Activated CD4-positive, alpha-beta memory T cell treated with anti-CD3 and anti-CD28 coated beads, Interleukin-2, amount 10 ng/mL, durations not matched to agents 7 days and 5 days (primary cell): ENCODE data around the gene XYLB. TPM values are rescaled to one million over a fixed set of nuclear protein-coding genes. Genes with fewer than 3 reads are reported as not detected.
"Not testable (repeated sequence)": the region's sequence is repeated elsewhere in the genome, so short reads cannot be mapped to it uniquely, and the experiment has no call there.

Source experiments
- CTCF ChIA-PET: fragments of 350-600 bp; sonication (Branson Sonifier 250); formaldehyde crosslinking; loops from one replicate; lab custom pipeline; 2021; ENCODE audit warnings: antibody characterized with exemption, inconsistent platforms; lab: Charles Lee
- POLR2A ChIA-PET: fragments of 350-600 bp; sonication (Branson Sonifier 250); formaldehyde crosslinking; loops from one replicate; lab custom pipeline; 2021; ENCODE audit warnings: antibody characterized with exemption; lab: Charles Lee
- DNase-seq: peaks from one replicate; pipeline ENCODE4 v3.0.0-alpha.2; 2020
- H3K27ac Mint-ChIP-seq: one replicate; pipeline ENCODE4 v1.8.0; 2021; ENCODE audit warnings: mild to moderate bottlenecking, mixed read lengths
- H3K27me3 Mint-ChIP-seq: one replicate; pipeline ENCODE4 v1.8.0; 2021; ENCODE audit warnings: mixed read lengths
- H3K36me3 Mint-ChIP-seq: one replicate; pipeline ENCODE4 v1.8.0; 2021; ENCODE audit warnings: low read depth, mixed read lengths
- H3K4me1 Mint-ChIP-seq: one replicate; pipeline ENCODE4 v1.8.0; 2021; ENCODE audit warnings: mixed read lengths
- H3K4me3 Mint-ChIP-seq: one replicate; pipeline ENCODE4 v1.8.0; 2021; ENCODE audit warnings: mild to moderate bottlenecking, mixed read lengths
- H3K9me3 Mint-ChIP-seq: one replicate; pipeline ENCODE4 v1.8.0; 2021; ENCODE audit warnings: mixed read lengths
- total RNA-seq, 2 experiments: library from RNA; stranded (reverse); gene quantifications; one replicate each; pipeline ENCODE4 v1.2.3, GENCODE V29; 2021

XYLB gene
- total RNA-seq, 2 experiments from 2014 or later, result 3.1 to 3.2 TPM

GRCh38 chr3:38314112-38314763 lies 32.3 kb upstream of the XYLB start:
- Mint-ChIP-seq H3K4me3 (no peak overlapping the region), H3K36me3 (no peaks in the 10 kb centered on the region), H3K27ac (no peak overlapping the region), H3K27me3 (peaks cover 12% of the 10 kb centered on the region), H3K9me3 (no peaks in the 10 kb centered on the region), H3K4me1 (no peaks in the 10 kb centered on the region)
- ChIA-PET POLR2A (no interaction called here), CTCF (interaction anchor here (1.2 kb wide), 1 partner anchor 190 kb away, joined by 3 read pairs; no protein-coding TSS in a partner anchor)
- no peak for DNase-seq

DNA sequence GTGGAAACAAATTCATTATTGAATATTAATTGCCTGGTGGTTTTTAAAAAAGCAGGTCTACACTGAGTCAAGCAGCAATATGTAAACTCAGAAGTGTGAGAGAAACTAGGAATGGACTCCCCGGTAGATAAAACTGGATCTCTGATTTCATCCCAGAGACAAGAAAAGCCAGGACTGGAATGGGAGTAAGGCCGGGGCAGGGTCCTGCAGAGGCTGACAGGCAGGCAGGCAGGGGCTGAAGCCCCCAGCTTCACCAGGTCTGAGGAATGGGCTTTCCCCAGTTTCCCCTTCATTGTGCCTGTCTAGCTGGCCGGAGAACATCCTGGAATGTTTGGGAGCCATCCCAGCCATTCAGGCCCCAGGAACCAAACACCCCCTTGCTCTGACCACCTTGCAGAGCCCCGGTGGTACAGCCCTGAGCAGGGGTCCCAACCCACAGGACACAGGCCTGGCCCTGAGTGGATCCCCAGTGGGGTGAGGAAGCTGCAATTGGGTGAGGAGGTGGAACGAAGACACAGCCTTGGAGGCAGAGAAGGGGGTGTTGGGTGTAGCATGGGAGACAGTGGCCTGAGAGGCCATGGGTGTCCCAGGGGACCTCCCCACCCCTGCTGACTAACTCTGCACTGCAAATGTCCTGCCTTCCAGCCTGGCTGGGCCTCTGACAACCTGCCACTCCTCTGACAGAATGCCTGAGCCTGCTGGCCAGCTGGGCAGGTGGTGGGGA lies 31.7 kb upstream of the XYLB start:
- Mint-ChIP-seq H3K4me1 (no peaks in the 10 kb centered on the region), H3K27me3 (peaks cover 8% of the 10 kb centered on the region), H3K4me3 (no peak overlapping the region), H3K27ac (no peak overlapping the region), H3K36me3 (no peaks in the 10 kb centered on the region), H3K9me3 (no peaks in the 10 kb centered on the region)
- DNase-seq, result no peak
- POLR2A ChIA-PET, result no interaction called here
- CTCF ChIA-PET, result interaction anchor here (1.2 kb wide), 1 partner anchor 191 kb away, joined by 3 read pairs; no protein-coding TSS in a partner anchor

GRCh38 chr3:38315488-38316230 lies 30.9 kb upstream of the XYLB start:
- Mint-ChIP-seq H3K27me3 (peaks cover 6% of the 10 kb centered on the region), H3K36me3 (no peaks in the 10 kb centered on the region), H3K4me3 (no peak overlapping the region), H3K27ac (no peak overlapping the region), H3K4me1 (no peaks in the 10 kb centered on the region), H3K9me3 (no peaks in the 10 kb centered on the region)
- DNase-seq, result no peak
- POLR2A ChIA-PET, result no interaction called here
- CTCF ChIA-PET, result no interaction called here

DNA sequence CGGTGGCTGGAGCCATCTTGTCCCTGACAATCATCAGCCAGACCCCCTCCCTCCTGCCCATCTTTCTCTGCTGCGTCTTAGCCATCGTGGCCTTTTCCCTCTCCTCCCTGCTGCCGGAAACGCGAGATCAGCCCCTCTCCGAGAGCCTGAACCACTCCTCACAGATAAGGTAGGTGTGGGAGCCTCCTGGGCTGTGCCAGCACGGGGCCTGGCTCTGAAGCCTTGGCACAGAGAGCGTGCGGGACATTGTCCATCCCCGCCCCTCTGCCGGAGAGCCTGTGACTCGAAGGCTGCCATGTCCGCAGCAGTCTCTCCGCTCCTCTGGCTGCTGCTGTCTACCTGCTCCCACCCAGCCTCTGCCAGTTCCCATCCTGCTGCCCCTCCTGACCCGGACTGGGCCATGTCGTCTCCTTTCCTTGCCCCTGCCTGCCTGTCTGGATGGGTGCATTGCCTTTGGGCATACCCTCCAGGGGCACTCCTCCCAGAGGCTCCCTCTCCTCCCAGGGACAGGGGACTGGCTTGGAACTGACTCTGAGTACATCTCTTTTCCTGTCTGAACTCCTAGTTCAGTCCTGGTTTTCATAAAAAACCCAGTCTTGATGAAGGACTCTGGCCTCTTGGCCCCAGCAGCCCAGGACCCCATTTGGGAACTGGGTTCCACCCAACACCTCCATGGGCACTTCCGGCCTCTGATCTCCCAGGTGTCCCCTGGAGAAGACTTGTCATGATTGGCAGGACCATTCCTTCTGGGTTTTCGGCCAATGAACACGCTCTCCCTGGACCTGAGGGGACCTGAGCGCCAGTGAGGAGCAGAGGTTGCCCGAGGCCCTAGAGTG lies 30.0 kb upstream of the XYLB start:
- no peak overlapping the region for H3K4me3 Mint-ChIP-seq
- no peak for DNase-seq
- no peaks in the 10 kb centered on the region for H3K9me3 Mint-ChIP-seq
- peaks cover 2% of the 10 kb centered on the region for H3K27me3 Mint-ChIP-seq
- CTCF ChIA-PET, result no interaction called here
- no peak overlapping the region for H3K27ac Mint-ChIP-seq
- no peaks in the 10 kb centered on the region for H3K4me1 Mint-ChIP-seq
- no peaks in the 10 kb centered on the region for H3K36me3 Mint-ChIP-seq
- POLR2A ChIA-PET, result no interaction called here

DNA sequence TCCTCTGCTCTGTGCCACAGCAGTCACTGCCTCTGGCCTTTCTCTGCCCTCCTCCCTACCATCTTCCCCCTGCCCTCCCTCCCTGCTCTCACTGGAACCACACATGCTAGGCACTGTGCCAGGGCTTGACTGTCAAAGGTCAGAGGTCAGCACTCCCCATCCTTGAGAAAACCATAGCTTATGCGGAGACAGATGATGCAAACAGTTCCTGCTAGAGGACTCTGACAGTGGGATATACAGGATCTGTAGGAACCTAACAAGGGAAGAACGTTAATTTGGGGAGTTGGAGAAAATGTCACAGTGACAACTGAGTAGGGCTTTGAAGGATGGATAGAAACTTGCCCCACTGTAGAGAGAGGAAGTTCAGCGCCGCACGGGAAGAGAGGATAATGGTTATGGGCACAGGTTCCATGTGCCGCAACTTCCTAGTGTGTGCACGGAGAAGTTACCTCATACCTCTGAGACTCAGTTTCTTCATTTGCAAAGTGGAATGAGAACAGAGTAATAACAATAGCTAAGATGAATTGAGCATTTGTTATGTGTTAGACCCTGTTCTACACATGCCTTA lies 29.3 kb upstream of the XYLB start:
- CTCF ChIA-PET, result no interaction called here
- H3K36me3 Mint-ChIP-seq, result no peaks in the 10 kb centered on the region
- no peak overlapping the region for H3K4me3 Mint-ChIP-seq
- H3K27ac Mint-ChIP-seq, result no peak overlapping the region
- peaks cover 1% of the 10 kb centered on the region for H3K27me3 Mint-ChIP-seq
- no peak for DNase-seq
- no peaks in the 10 kb centered on the region for H3K9me3 Mint-ChIP-seq
- POLR2A ChIA-PET, result no interaction called here
- no peaks in the 10 kb centered on the region for H3K4me1 Mint-ChIP-seq

DNA sequence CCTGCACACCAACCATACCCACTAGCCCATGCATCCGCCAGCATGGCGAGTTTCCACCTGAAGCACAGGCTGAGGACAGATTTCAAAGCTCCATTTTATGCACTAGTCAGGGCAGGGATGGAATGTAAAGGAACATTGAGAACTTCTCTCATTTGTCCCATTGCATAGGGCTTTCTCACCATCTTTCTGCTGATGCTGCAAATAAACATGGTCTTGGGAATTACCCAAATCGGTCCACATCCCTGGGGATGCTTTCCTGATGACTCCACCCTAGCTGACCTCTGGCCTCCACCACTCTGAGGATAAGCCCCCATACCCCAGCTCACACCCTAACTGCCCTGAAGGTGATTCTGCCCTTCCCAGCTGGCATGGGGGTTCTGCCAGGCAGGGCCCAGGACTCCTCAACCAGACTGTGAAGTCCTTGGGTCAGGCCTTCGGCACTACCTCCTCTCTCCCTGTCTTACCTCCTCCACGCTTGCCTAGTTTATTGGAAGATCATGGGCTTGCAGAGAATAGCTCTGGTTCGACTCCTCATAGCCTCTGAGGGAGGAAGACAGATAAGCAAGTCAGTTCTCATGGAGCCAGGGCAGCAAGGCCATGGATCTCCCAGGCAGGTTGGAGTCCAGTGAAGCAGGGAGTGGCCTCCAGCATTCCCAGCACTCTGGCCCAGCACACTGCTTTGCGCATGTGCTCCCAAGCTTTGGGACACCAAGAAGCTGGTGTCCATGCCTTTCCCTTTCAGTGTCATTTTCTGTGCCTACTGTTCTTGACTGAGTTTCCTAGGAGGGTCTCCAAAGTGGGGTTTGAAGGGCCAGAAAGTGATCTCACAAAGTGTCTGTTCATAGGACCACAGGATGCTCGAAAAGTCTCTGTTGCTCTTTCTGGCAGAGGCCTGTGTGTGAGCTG lies 27.6 kb upstream of the XYLB start:
- no peak overlapping the region for H3K27ac Mint-ChIP-seq
- no peak for DNase-seq
- H3K27me3 Mint-ChIP-seq, result peaks cover 8% of the 10 kb centered on the region
- POLR2A ChIA-PET, result no interaction called here
- no peaks in the 10 kb centered on the region for H3K4me1 Mint-ChIP-seq
- no peak overlapping the region for H3K4me3 Mint-ChIP-seq
- peaks cover 2% of the 10 kb centered on the region for H3K9me3 Mint-ChIP-seq
- CTCF ChIA-PET, result no interaction called here
- H3K36me3 Mint-ChIP-seq, result no peaks in the 10 kb centered on the region

DNA sequence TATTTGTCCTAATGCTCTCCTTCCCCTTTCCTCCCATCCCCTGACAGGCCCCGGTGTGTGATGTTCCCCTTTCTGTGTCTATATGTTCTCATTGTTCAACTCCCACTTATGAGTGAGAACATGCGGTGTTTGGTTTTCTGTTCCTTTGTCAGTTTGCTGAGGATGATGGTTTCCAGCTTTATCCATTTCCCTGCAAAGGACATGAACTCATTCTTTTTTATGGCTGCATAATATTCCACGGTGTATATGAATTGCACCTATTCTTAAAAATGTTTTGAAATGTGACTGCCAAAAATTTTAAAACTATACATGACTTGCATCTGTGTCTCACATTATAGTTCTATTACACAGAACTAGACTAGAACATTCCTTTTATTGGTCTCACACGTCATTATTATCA lies 25.9 kb upstream of the XYLB start:
- H3K9me3 Mint-ChIP-seq, H3K36me3 Mint-ChIP-seq, H3K4me1 Mint-ChIP-seq, POLR2A ChIA-PET, CTCF ChIA-PET, H3K4me3 Mint-ChIP-seq, DNase-seq, H3K27ac Mint-ChIP-seq: not testable (repeated sequence)
- peaks cover 10% of the 10 kb centered on the region for H3K27me3 Mint-ChIP-seq

DNA sequence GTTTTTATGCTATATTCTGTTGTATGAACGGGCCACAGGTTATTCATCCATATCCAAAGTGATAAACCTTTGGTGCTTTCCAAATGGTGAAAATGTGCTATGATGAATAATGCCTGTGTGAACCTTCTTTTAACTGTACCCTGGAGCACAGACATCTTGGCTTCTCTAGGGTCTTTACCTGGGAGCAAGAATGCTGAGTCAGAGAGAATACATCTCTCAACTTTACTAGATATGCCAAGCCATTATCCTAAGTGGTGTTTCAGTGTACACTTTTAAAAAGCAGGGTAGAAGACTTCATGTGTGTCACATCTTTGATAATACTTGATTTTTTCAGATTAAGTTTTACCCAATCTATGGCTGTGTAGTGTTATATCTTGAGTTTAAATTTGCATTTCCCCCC lies 23.5 kb upstream of the XYLB start:
- DNase-seq, result no peak
- peaks cover 10% of the 10 kb centered on the region for H3K27me3 Mint-ChIP-seq
- ChIA-PET POLR2A (no interaction called here), CTCF (no interaction called here)
- peaks cover 5% of the 10 kb centered on the region for H3K9me3 Mint-ChIP-seq
- H3K36me3 Mint-ChIP-seq, result peaks cover 4% of the 10 kb centered on the region
- no peak overlapping the region for H3K4me3 Mint-ChIP-seq
- H3K27ac Mint-ChIP-seq, result no peak overlapping the region
- peaks cover 7% of the 10 kb centered on the region for H3K4me1 Mint-ChIP-seq

GRCh38 chr3:38325256-38325655 lies 21.3 kb upstream of the XYLB start:
- DNase-seq, result no peak
- no peak overlapping the region for H3K4me3 Mint-ChIP-seq
- no peak overlapping the region for H3K27ac Mint-ChIP-seq
- ChIA-PET CTCF (no interaction called here), POLR2A (no interaction called here)
- peaks cover 5% of the 10 kb centered on the region for H3K9me3 Mint-ChIP-seq
- peaks cover 10% of the 10 kb centered on the region for H3K27me3 Mint-ChIP-seq
- peaks cover 4% of the 10 kb centered on the region for H3K36me3 Mint-ChIP-seq
- peaks cover 10% of the 10 kb centered on the region for H3K4me1 Mint-ChIP-seq

- peaks cover 8% of the 10 kb centered on the region for H3K27me3 Mint-ChIP-seq
- peaks cover 5% of the 10 kb centered on the region for H3K9me3 Mint-ChIP-seq
- peaks cover 4% of the 10 kb centered on the region for H3K36me3 Mint-ChIP-seq
- no peak overlapping the region for H3K27ac Mint-ChIP-seq
- peaks cover 10% of the 10 kb centered on the region for H3K4me1 Mint-ChIP-seq
- H3K4me3 Mint-ChIP-seq, result no peak overlapping the region
- ChIA-PET POLR2A (interaction anchor here (1.4 kb wide), 1 partner anchor 29 kb away, joined by 3 read pairs; no protein-coding TSS in a partner anchor), CTCF (interaction anchor here (0.8 to 1.2 kb wide), 4 partner anchors 20 to 331 kb away, joined by 3 to 4 read pairs (median 4); partner anchors contain the start of gene XYLB)
- DNase-seq, result no peak
These were observed 19.1 kb upstream of the XYLB start for GRCh38 chr3:38327335-38328009.

GRCh38 chr3:38331257-38332022 lies 15.1 kb upstream of the XYLB start:
- Mint-ChIP-seq H3K27me3 (peaks cover 4% of the 10 kb centered on the region), H3K4me3 (no peak overlapping the region), H3K9me3 (peaks cover 3% of the 10 kb centered on the region), H3K36me3 (peaks cover 4% of the 10 kb centered on the region), H3K4me1 (peaks cover 10% of the 10 kb centered on the region), H3K27ac (no peak overlapping the region)
- ChIA-PET CTCF (no interaction called here), POLR2A (no interaction called here)
- DNase-seq, result no peak
